WTC11 (cell line): Measurements from ENCODE around the gene PHLDB3. TPM values are rescaled to one million over a fixed set of nuclear protein-coding genes. Genes with fewer than 3 reads are reported as not detected.

ENCODE experiments used
- ATAC-seq: fragments of 200-7000 bp; cut with Tn5 transposase; 2 replicates; pipeline ENCODE4 v1.10.0; 2021; ENCODE audit warnings: mild to moderate bottlenecking, moderate library complexity
- CTCF ChIA-PET: fragments of 300-600 bp; sonication (Branson Sonifier 250); formaldehyde crosslinking; loops from one replicate; lab custom pipeline; 2021; ENCODE audit warnings: antibody characterized with exemption; lab: Charles Lee
- POLR2A ChIA-PET: fragments of 350-600 bp; sonication (Branson Sonifier 250); formaldehyde crosslinking; loops from one replicate; lab custom pipeline; 2021; ENCODE audit warnings: antibody characterized with exemption; lab: Charles Lee
- DNase-seq: peaks from one replicate; pipeline ENCODE4 v3.0.0; 2021; ENCODE audit warnings: low spot score
- H3K27ac Mint-ChIP-seq: 2 replicates; pipeline ENCODE4 v1.8.0; 2021; ENCODE audit warnings: mixed read lengths
- H3K27me3 Mint-ChIP-seq: 2 replicates; pipeline ENCODE4 v1.8.0; 2021; ENCODE audit warnings: low read depth, mild to moderate bottlenecking, moderate library complexity, mixed read lengths
- H3K36me3 Mint-ChIP-seq: 2 replicates; pipeline ENCODE4 v1.8.0; 2021; ENCODE audit warnings: mixed read lengths
- H3K4me1 Mint-ChIP-seq: 2 replicates; pipeline ENCODE4 v1.8.0; 2022; ENCODE audit warnings: mixed read lengths
- H3K4me3 Mint-ChIP-seq: 2 replicates; pipeline ENCODE4 v1.8.0; 2021; ENCODE audit warnings: mild to moderate bottlenecking, moderate library complexity, mixed read lengths
- H3K9me3 Mint-ChIP-seq: 2 replicates; pipeline ENCODE4 v1.8.0; 2021; ENCODE audit warnings: mixed read lengths
- ATF1 ChIP-seq: sonication (generic); formaldehyde crosslinking; IDR thresholded peaks from 2 replicates; pipeline ENCODE4 v1.8.1; 2023; ENCODE audit warnings: mild to moderate bottlenecking, moderate library complexity, missing genetic modification reagents
- ELF4 ChIP-seq: sonication (generic); formaldehyde crosslinking; IDR thresholded peaks from 2 replicates; pipeline ENCODE4 v1.8.1; 2022; ENCODE audit warnings: low read depth, mild to moderate bottlenecking, moderate library complexity, missing genetic modification reagents
- GRHL2 ChIP-seq: fragments of 250-450 bp; sonication (Bioruptor Pico); IDR thresholded peaks from 2 replicates; pipeline ENCODE4 v1.8.0; 2022; ENCODE audit warnings: mild to moderate bottlenecking, moderate library complexity; ENCODE audit not compliant: insufficient replicate concordance, severe bottlenecking
- GTF2I ChIP-seq: fragments of 250-450 bp; sonication (Bioruptor Pico); conservative IDR thresholded peaks from 2 replicates; pipeline ENCODE4 v1.4.0; 2021; ENCODE audit warnings: mild to moderate bottlenecking
- IRF2 ChIP-seq: sonication (generic); formaldehyde crosslinking; IDR thresholded peaks from 2 replicates; pipeline ENCODE4 v1.8.0; 2022; ENCODE audit warnings: low read depth, missing genetic modification reagents, borderline replicate concordance
- MYBL2 ChIP-seq: sonication (generic); formaldehyde crosslinking; IDR thresholded peaks from 2 replicates; pipeline ENCODE4 v1.8.1; 2023; ENCODE audit warnings: mild to moderate bottlenecking, moderate library complexity, missing genetic modification reagents
- PRRX2 ChIP-seq: fragments of 250-450 bp; sonication (Bioruptor Pico); IDR thresholded peaks from 2 replicates; pipeline ENCODE4 v1.8.0; 2021; ENCODE audit warnings: mild to moderate bottlenecking
- SMAD3 ChIP-seq: sonication (generic); formaldehyde crosslinking; IDR thresholded peaks from 2 replicates; pipeline ENCODE4 v1.8.0; 2022; ENCODE audit warnings: missing genetic modification reagents, mild to moderate bottlenecking, borderline replicate concordance
- TCF7 ChIP-seq: sonication (generic); formaldehyde crosslinking; IDR thresholded peaks from 2 replicates; pipeline ENCODE4 v1.8.0; 2022; ENCODE audit warnings: mild to moderate bottlenecking, low read depth, missing genetic modification reagents, moderate library complexity
- TEAD4 ChIP-seq: sonication (generic); formaldehyde crosslinking; IDR thresholded peaks from 2 replicates; pipeline ENCODE4 v1.8.0; 2022; ENCODE audit warnings: mild to moderate bottlenecking, missing genetic modification reagents
- ZNF423 ChIP-seq: fragments of 250-450 bp; sonication (Bioruptor Pico); IDR thresholded peaks from 2 replicates; pipeline ENCODE4 v2.1.2; 2022; ENCODE audit warnings: mild to moderate bottlenecking, moderate library complexity
- ZNF671 ChIP-seq: fragments of 250-450 bp; sonication (Bioruptor Pico); IDR thresholded peaks from 2 replicates; pipeline ENCODE4 v1.8.0; 2021; ENCODE audit warnings: mild to moderate bottlenecking
- total RNA-seq: library from RNA; stranded (reverse); gene quantifications from 3 replicates; pipeline ENCODE4 v1.2.3, GENCODE V29; 2021
- TF ChIP-seq, protein P1 (sequence below): sonication (generic); formaldehyde crosslinking; IDR thresholded peaks from 2 replicates; pipeline ENCODE4 v1.8.0; 2022; ENCODE audit warnings: missing genetic modification reagents
- TF ChIP-seq, protein P2 (sequence below): sonication (generic); formaldehyde crosslinking; IDR thresholded peaks from 2 replicates; pipeline ENCODE4 v1.8.1; 2022; ENCODE audit warnings: low read depth, missing genetic modification reagents, borderline replicate concordance
- TF ChIP-seq, protein P3 (sequence below): fragments of 250-450 bp; sonication (Bioruptor Pico); IDR thresholded peaks from 2 replicates; pipeline ENCODE4 v1.9.0; 2021; ENCODE audit warnings: moderate library complexity, mild to moderate bottlenecking, inconsistent platforms, borderline replicate concordance
- TF ChIP-seq, protein P4 (sequence below): sonication (generic); formaldehyde crosslinking; IDR thresholded peaks from 2 replicates; pipeline ENCODE4 v1.8.1; 2023; ENCODE audit warnings: mild to moderate bottlenecking, missing genetic modification reagents, borderline replicate concordance
- TF ChIP-seq, protein P5 (sequence below): fragments of 200-600 bp; IDR thresholded peaks from 2 replicates; pipeline ENCODE4 v1.8.0; 2022; ENCODE audit warnings: antibody characterized with exemption
- TF ChIP-seq, protein P6 (sequence below): sonication (generic); formaldehyde crosslinking; IDR thresholded peaks from 2 replicates; pipeline ENCODE4 v1.8.1; 2023; ENCODE audit warnings: mild to moderate bottlenecking, missing genetic modification reagents
- TF ChIP-seq, protein P7 (sequence below): sonication (generic); formaldehyde crosslinking; IDR thresholded peaks from 2 replicates; pipeline ENCODE4 v1.8.0; 2023; ENCODE audit warnings: mild to moderate bottlenecking, missing genetic modification reagents

Gene PHLDB3
- total RNA-seq, 1 experiment from 2014 or later, result 14.6 TPM

DNA sequence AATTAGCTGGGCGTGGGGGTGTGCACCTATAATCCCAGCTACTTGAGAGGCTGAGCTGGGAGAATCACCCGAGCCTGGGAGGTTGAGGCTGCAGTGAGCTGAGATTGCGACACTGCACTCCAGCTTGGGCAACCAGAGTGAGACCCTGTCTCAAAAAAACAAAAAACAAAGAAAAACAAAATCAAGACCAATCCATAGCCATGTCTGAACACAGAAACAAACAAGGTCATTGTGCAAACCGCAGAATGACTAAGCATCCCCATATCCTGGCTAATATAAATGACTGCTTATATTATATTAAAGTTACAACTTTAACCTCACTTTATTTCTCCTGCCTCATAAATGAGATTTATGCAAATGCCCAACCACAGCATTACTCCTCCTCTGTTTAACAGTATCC lies 36.8 kb downstream of the PHLDB3 start (continued):
- TF ChIP-seq, protein P1, sequence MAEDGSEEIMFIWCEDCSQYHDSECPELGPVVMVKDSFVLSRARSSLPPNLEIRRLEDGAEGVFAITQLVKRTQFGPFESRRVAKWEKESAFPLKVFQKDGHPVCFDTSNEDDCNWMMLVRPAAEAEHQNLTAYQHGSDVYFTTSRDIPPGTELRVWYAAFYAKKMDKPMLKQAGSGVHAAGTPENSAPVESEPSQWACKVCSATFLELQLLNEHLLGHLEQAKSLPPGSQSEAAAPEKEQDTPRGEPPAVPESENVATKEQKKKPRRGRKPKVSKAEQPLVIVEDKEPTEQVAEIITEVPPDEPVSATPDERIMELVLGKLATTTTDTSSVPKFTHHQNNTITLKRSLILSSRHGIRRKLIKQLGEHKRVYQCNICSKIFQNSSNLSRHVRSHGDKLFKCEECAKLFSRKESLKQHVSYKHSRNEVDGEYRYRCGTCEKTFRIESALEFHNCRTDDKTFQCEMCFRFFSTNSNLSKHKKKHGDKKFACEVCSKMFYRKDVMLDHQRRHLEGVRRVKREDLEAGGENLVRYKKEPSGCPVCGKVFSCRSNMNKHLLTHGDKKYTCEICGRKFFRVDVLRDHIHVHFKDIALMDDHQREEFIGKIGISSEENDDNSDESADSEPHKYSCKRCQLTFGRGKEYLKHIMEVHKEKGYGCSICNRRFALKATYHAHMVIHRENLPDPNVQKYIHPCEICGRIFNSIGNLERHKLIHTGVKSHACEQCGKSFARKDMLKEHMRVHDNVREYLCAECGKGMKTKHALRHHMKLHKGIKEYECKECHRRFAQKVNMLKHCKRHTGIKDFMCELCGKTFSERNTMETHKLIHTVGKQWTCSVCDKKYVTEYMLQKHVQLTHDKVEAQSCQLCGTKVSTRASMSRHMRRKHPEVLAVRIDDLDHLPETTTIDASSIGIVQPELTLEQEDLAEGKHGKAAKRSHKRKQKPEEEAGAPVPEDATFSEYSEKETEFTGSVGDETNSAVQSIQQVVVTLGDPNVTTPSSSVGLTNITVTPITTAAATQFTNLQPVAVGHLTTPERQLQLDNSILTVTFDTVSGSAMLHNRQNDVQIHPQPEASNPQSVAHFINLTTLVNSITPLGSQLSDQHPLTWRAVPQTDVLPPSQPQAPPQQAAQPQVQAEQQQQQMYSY, result no peak
- TF ChIP-seq, protein P2, sequence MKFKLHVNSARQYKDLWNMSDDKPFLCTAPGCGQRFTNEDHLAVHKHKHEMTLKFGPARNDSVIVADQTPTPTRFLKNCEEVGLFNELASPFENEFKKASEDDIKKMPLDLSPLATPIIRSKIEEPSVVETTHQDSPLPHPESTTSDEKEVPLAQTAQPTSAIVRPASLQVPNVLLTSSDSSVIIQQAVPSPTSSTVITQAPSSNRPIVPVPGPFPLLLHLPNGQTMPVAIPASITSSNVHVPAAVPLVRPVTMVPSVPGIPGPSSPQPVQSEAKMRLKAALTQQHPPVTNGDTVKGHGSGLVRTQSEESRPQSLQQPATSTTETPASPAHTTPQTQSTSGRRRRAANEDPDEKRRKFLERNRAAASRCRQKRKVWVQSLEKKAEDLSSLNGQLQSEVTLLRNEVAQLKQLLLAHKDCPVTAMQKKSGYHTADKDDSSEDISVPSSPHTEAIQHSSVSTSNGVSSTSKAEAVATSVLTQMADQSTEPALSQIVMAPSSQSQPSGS (CRISPR knock-in tag), result no peak

DNA sequence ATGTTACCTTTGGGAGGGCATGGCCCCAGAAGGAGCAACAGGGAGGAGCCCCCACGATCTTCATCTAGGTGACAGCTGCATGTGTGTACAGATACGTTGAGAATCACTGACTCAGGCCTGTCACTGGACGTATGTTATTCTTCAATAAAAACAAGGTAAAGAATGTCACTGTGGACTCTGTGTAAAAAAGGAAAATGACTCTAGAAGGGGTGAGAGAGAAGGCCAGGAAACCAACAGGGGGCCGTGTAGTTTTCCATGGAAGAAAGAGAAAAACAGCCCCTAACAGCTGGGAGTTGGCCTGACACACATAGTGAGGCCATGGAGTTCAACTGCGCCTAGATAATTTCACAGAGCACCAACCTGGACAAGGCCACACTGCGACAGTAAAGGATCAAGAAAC lies 37.3 kb downstream of the PHLDB3 start:
- no peak overlapping the region for H3K27ac Mint-ChIP-seq
- H3K27me3 Mint-ChIP-seq, result peaks cover 52% of the 10 kb centered on the region
- no peaks in the 10 kb centered on the region for H3K36me3 Mint-ChIP-seq
- ChIA-PET CTCF (interaction anchor here (1.0 kb wide), 1 partner anchor 88 kb away, joined by 4 read pairs; no protein-coding TSS in a partner anchor), POLR2A (no interaction called here)
- DNase-seq, result no peak
- H3K4me3 Mint-ChIP-seq, result no peak overlapping the region
- peaks cover 8% of the 10 kb centered on the region for H3K4me1 Mint-ChIP-seq
- H3K9me3 Mint-ChIP-seq, result no peaks in the 10 kb centered on the region
- ATAC-seq, result no peak
- TF ChIP-seq ZNF423 (CRISPR knock-in tag) (no peak), IRF2 (CRISPR knock-in tag) (no peak), SMAD3 (no peak), MYBL2 (CRISPR knock-in tag) (no peak), ELF4 (CRISPR knock-in tag) (no peak), PRRX2 (no peak), TEAD4 (CRISPR knock-in tag) (no peak), ZNF671 (no peak), GRHL2 (CRISPR knock-in tag) (no peak), ATF1 (CRISPR knock-in tag) (no peak), GTF2I (CRISPR knock-in tag) (no peak), TCF7 (no peak)
- TF ChIP-seq, protein P3, sequence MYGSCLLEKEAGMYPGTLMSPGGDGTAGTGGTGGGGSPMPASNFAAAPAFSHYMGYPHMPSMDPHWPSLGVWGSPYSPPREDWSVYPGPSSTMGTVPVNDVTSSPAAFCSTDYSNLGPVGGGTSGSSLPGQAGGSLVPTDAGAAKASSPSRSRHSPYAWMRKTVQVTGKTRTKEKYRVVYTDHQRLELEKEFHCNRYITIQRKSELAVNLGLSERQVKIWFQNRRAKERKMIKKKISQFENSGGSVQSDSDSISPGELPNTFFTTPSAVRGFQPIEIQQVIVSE (CRISPR knock-in tag), result no peak
- TF ChIP-seq, protein P4, sequence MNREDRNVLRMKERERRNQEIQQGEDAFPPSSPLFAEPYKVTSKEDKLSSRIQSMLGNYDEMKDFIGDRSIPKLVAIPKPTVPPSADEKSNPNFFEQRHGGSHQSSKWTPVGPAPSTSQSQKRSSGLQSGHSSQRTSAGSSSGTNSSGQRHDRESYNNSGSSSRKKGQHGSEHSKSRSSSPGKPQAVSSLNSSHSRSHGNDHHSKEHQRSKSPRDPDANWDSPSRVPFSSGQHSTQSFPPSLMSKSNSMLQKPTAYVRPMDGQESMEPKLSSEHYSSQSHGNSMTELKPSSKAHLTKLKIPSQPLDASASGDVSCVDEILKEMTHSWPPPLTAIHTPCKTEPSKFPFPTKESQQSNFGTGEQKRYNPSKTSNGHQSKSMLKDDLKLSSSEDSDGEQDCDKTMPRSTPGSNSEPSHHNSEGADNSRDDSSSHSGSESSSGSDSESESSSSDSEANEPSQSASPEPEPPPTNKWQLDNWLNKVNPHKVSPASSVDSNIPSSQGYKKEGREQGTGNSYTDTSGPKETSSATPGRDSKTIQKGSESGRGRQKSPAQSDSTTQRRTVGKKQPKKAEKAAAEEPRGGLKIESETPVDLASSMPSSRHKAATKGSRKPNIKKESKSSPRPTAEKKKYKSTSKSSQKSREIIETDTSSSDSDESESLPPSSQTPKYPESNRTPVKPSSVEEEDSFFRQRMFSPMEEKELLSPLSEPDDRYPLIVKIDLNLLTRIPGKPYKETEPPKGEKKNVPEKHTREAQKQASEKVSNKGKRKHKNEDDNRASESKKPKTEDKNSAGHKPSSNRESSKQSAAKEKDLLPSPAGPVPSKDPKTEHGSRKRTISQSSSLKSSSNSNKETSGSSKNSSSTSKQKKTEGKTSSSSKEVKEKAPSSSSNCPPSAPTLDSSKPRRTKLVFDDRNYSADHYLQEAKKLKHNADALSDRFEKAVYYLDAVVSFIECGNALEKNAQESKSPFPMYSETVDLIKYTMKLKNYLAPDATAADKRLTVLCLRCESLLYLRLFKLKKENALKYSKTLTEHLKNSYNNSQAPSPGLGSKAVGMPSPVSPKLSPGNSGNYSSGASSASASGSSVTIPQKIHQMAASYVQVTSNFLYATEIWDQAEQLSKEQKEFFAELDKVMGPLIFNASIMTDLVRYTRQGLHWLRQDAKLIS, result no peak
- TF ChIP-seq, protein P5, sequence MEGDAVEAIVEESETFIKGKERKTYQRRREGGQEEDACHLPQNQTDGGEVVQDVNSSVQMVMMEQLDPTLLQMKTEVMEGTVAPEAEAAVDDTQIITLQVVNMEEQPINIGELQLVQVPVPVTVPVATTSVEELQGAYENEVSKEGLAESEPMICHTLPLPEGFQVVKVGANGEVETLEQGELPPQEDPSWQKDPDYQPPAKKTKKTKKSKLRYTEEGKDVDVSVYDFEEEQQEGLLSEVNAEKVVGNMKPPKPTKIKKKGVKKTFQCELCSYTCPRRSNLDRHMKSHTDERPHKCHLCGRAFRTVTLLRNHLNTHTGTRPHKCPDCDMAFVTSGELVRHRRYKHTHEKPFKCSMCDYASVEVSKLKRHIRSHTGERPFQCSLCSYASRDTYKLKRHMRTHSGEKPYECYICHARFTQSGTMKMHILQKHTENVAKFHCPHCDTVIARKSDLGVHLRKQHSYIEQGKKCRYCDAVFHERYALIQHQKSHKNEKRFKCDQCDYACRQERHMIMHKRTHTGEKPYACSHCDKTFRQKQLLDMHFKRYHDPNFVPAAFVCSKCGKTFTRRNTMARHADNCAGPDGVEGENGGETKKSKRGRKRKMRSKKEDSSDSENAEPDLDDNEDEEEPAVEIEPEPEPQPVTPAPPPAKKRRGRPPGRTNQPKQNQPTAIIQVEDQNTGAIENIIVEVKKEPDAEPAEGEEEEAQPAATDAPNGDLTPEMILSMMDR, result no peak
- TF ChIP-seq, protein P6, sequence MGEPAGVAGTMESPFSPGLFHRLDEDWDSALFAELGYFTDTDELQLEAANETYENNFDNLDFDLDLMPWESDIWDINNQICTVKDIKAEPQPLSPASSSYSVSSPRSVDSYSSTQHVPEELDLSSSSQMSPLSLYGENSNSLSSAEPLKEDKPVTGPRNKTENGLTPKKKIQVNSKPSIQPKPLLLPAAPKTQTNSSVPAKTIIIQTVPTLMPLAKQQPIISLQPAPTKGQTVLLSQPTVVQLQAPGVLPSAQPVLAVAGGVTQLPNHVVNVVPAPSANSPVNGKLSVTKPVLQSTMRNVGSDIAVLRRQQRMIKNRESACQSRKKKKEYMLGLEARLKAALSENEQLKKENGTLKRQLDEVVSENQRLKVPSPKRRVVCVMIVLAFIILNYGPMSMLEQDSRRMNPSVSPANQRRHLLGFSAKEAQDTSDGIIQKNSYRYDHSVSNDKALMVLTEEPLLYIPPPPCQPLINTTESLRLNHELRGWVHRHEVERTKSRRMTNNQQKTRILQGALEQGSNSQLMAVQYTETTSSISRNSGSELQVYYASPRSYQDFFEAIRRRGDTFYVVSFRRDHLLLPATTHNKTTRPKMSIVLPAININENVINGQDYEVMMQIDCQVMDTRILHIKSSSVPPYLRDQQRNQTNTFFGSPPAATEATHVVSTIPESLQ (CRISPR knock-in tag), result no peak
- TF ChIP-seq, protein P7, sequence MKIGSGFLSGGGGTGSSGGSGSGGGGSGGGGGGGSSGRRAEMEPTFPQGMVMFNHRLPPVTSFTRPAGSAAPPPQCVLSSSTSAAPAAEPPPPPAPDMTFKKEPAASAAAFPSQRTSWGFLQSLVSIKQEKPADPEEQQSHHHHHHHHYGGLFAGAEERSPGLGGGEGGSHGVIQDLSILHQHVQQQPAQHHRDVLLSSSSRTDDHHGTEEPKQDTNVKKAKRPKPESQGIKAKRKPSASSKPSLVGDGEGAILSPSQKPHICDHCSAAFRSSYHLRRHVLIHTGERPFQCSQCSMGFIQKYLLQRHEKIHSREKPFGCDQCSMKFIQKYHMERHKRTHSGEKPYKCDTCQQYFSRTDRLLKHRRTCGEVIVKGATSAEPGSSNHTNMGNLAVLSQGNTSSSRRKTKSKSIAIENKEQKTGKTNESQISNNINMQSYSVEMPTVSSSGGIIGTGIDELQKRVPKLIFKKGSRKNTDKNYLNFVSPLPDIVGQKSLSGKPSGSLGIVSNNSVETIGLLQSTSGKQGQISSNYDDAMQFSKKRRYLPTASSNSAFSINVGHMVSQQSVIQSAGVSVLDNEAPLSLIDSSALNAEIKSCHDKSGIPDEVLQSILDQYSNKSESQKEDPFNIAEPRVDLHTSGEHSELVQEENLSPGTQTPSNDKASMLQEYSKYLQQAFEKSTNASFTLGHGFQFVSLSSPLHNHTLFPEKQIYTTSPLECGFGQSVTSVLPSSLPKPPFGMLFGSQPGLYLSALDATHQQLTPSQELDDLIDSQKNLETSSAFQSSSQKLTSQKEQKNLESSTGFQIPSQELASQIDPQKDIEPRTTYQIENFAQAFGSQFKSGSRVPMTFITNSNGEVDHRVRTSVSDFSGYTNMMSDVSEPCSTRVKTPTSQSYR (CRISPR knock-in tag), result no peak
